Measurements from ENCODE around the gene ZNF576.

The ZNF576 gene

GRCh38 chr19:43589277-43589676 is 7.1 kb upstream of the ZNF576 start:
- H3K4me3 ChIP-seq (ENCODE audit: low read depth, low read length) = no peak overlapping the region
- DNase-seq (ENCODE audit: low read depth) = no peak
- TF ChIP-seq MAX (IDR thresholded peaks at IDR 0.05; ENCODE audit: low read depth, low read length) = no peak
- no peak for TF ChIP-seq MYC (IDR thresholded peaks at IDR 0.05; ENCODE audit: low read depth, low read length)
- TF ChIP-seq CTCF (IDR thresholded peaks at IDR 0.05; ENCODE audit: low read depth, low read length) = no peak
- no peak for TF ChIP-seq POLR2A (IDR thresholded peaks at IDR 0.05; ENCODE audit: extremely low read depth, insufficient read length)

- DNase-seq (ENCODE audit: low read depth) = no peak
- no peak for TF ChIP-seq MAX (IDR thresholded peaks at IDR 0.05; ENCODE audit: low read depth, low read length)
- no peak for TF ChIP-seq CTCF (IDR thresholded peaks at IDR 0.05; ENCODE audit: low read depth, low read length)
- TF ChIP-seq MYC (IDR thresholded peaks at IDR 0.05; ENCODE audit: low read depth, low read length) = no peak
- TF ChIP-seq POLR2A (IDR thresholded peaks at IDR 0.05; ENCODE audit: extremely low read depth, insufficient read length) = no peak
- H3K4me3 ChIP-seq (ENCODE audit: low read depth, low read length) = no peak overlapping the region
Observed at GRCh38 chr19:43589678-43590077, 6.7 kb upstream of the ZNF576 start.

- no peak for DNase-seq (ENCODE audit: low read depth)
- no peak for TF ChIP-seq CTCF (IDR thresholded peaks at IDR 0.05; ENCODE audit: low read depth, low read length)
- no peak for TF ChIP-seq MYC (IDR thresholded peaks at IDR 0.05; ENCODE audit: low read depth, low read length)
- TF ChIP-seq MAX (IDR thresholded peaks at IDR 0.05; ENCODE audit: low read depth, low read length) = no peak
- TF ChIP-seq POLR2A (IDR thresholded peaks at IDR 0.05; ENCODE audit: extremely low read depth, insufficient read length) = no peak
- no peak overlapping the region for H3K4me3 ChIP-seq (ENCODE audit: low read depth, low read length)
Observed at GRCh38 chr19:43591904-43592772, 4.3 kb upstream of the ZNF576 start.

- DNase-seq (ENCODE audit: low read depth) = no peak
- TF ChIP-seq MAX (IDR thresholded peaks at IDR 0.05; ENCODE audit: low read depth, low read length) (no peak), MYC (IDR thresholded peaks at IDR 0.05; ENCODE audit: low read depth, low read length) (no peak), CTCF (IDR thresholded peaks at IDR 0.05; ENCODE audit: low read depth, low read length) (no peak), POLR2A (IDR thresholded peaks at IDR 0.05; ENCODE audit: extremely low read depth, insufficient read length) (no peak)
- H3K4me3 ChIP-seq (ENCODE audit: low read depth, low read length) = no peak overlapping the region
Observed at GRCh38 chr19:43592800-43593350, 3.5 kb upstream of the ZNF576 start.

- H3K4me3 ChIP-seq (ENCODE audit: low read depth, low read length) = peak overlapping the region; percentile 77
- no peak for DNase-seq (ENCODE audit: low read depth)
- TF ChIP-seq MAX (IDR thresholded peaks at IDR 0.05; ENCODE audit: low read depth, low read length) = no peak
- TF ChIP-seq CTCF (IDR thresholded peaks at IDR 0.05; ENCODE audit: low read depth, low read length) = no peak
- TF ChIP-seq MYC (IDR thresholded peaks at IDR 0.05; ENCODE audit: low read depth, low read length) = no peak
- TF ChIP-seq POLR2A (IDR thresholded peaks at IDR 0.05; ENCODE audit: extremely low read depth, insufficient read length) = no peak
Observed at GRCh38 chr19:43594081-43594697, 2.2 kb upstream of the ZNF576 start.

All from NB4 (cell line).